ENCODE measurements around the gene TJP2.

Gene TJP2

DNA sequence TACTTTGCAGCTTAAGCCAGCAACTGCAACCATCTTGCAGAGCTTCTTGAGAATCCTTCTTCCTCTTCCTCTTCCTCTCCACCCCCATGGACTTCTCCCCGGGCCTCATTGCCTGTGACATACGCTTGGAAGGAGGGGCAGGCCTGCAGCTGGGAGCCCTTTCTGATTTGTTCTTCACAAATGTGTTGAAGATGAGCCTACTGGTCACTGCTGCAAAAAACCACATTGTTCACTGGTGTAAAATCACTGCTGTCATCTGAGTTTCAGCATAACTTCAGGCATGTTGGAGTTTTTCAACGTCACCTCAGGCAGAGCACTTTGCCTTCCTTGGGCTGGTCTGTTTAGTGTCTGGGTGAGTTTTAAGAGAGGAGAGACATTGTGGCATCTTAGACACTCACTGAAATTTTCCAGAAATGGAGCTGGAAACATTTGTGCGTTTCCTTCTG, 7.9 kb downstream of the TJP2 start:
- ChIA-PET POLR2A (ENCODE audit: low non-redundant PET) (no interaction called here), CTCF (interaction anchor here (0.6 kb wide), 1 partner anchor 16 kb away, joined by 4 read pairs; no protein-coding TSS in a partner anchor)
- no peak overlapping the region for H3K27ac ChIP-seq
- DNase-seq (ENCODE audit: low spot score): no peak
- TF ChIP-seq, protein P1, sequence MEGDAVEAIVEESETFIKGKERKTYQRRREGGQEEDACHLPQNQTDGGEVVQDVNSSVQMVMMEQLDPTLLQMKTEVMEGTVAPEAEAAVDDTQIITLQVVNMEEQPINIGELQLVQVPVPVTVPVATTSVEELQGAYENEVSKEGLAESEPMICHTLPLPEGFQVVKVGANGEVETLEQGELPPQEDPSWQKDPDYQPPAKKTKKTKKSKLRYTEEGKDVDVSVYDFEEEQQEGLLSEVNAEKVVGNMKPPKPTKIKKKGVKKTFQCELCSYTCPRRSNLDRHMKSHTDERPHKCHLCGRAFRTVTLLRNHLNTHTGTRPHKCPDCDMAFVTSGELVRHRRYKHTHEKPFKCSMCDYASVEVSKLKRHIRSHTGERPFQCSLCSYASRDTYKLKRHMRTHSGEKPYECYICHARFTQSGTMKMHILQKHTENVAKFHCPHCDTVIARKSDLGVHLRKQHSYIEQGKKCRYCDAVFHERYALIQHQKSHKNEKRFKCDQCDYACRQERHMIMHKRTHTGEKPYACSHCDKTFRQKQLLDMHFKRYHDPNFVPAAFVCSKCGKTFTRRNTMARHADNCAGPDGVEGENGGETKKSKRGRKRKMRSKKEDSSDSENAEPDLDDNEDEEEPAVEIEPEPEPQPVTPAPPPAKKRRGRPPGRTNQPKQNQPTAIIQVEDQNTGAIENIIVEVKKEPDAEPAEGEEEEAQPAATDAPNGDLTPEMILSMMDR (conservative IDR thresholded peaks at IDR 0.05; ENCODE audit: low read depth): no peak

DNA sequence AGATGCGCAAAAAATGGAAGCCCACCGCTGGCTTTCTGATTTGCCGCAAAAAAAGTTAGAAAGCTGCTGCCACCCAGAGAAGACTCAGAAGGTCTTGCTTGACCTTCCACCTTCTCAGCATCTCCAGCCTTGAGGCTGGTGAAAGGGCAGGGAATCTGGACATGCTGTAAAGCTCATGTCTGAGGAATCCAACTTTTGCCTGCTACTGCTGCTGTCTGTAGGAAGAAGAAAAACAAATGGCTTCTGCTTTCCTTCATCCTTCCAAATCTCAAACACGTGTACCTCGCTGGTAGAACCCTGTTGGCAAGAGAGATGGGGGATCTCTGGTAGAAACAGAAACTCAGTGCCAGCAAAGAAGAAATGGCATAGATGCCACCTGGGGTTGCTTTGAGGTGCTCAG, 10.2 kb downstream of the TJP2 start:
- DNase-seq (ENCODE audit: low spot score): no peak
- TF ChIP-seq, protein P1 (conservative IDR thresholded peaks at IDR 0.05; ENCODE audit: low read depth): no peak
- CTCF ChIA-PET: interaction anchor here (0.6 kb wide), 1 partner anchor 42 kb away, joined by 3 read pairs; no protein-coding TSS in a partner anchor
- POLR2A ChIA-PET (ENCODE audit: low non-redundant PET): interaction anchor here (0.8 kb wide), 1 partner anchor 9 kb away, joined by 5 read pairs; no protein-coding TSS in a partner anchor
- no peak overlapping the region for H3K27ac ChIP-seq

DNA sequence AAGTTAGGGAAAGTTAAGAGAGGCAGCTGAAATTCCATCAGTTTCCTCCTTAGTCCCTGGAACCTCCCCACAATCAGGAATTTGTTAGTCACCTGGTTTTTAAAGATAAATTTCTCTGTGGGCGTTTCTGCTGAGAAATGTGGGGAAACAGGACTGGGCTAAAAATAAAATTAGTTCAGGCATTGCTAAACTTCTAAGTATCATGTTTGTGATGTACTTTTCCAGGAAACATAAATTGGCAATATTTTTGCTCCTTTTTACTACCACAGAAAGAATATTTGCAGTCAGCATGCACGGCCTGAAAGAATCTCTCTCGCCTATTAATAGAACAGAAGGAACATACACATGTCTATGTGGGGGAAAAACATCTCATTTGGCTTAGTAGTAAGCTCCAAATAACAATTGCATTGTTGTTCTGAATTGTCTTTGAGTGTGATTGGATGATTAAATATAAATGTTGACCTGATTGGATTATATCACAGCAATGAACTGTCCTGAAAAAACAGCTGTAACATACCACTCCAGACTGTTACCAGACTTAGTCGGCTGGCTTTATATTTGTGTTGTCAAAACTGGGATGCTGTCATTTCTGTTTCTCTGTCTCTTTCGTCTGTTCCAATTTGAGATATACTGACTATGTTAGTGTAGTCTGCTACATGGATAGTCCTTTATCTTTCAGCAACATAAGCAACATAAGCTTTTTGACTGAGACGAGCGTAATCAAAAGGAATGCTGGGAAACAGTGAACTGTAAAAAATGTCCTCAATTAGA, 12.9 kb downstream of the TJP2 start:
- ChIA-PET POLR2A (ENCODE audit: low non-redundant PET) (no interaction called here), CTCF (interaction anchor here (0.7 to 1.0 kb wide), 2 partner anchors 8 to 124 kb away, joined by 3 to 4 read pairs; no protein-coding TSS in a partner anchor)
- no peak overlapping the region for H3K27ac ChIP-seq
- TF ChIP-seq, protein P1 (conservative IDR thresholded peaks at IDR 0.05; ENCODE audit: low read depth): no peak
- peak; percentile 78 for DNase-seq (ENCODE audit: low spot score)

DNA sequence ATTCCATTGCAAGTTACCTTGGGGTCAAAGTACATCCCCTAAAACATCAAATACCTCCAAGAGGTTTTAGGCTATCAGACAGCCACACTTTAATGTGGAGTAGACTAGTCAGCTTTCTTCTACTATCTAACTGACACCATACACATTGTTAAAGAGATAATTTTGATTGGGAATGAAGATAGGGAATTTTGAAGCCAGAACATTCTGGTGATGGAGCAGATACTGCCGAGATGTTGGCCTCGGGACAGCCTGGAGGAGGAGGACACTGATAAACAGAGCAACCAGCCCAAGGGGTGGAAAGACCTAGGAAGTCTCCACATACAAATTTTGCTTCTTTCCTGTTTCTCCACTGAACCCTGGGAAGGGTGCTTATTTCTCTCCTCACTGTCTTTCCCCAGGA, 14.9 kb downstream of the TJP2 start:
- DNase-seq (ENCODE audit: low spot score): no peak
- POLR2A ChIA-PET (ENCODE audit: low non-redundant PET): no interaction called here
- H3K27ac ChIP-seq: no peak overlapping the region

DNA sequence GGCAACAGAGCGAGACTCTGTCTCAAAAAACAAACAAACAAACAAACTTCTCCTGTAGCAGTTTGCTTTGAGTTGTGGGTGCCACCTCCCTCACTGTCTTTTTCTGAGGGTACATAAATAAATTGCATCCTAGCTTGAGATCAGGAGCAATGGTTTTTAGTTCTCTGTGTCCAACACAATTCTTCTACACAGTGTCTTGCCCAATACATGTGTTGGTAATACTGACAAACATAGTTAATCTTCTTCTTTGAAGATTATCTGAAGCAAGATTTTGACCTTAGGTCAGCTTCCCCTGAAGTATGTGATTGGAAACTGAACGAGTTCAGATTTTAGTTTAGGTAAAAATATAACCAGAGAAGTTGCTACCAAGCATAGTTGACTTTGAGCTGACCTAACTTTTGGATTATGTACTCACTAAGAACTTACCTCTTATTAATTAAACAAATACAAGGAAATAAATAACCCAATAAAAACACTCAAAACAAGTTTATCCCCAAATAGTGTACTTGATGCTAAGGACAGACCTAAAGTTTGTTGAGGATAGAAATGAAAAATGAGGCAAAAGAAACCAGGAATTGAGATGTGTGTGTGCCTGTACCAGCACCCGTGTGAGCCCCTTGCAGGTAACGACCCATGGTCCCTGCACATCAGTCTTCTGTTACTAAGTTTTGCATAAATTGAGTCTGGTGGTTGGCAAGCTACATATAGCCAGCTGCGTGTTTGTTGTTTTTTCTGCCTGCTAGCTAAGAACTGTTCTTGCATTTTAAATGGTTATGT, 16.2 kb downstream of the TJP2 start:
- H3K27ac ChIP-seq: no peak overlapping the region
- ChIA-PET CTCF (interaction anchor here (0.8 to 1.9 kb wide), 3 partner anchors 122 to 155 kb away, joined by 3 to 8 read pairs (median 4); partner anchors contain the start of gene FXN), POLR2A (ENCODE audit: low non-redundant PET) (no interaction called here)
- TF ChIP-seq, protein P1 (conservative IDR thresholded peaks at IDR 0.05; ENCODE audit: low read depth): no peak
- no peak for DNase-seq (ENCODE audit: low spot score)

More for the DNA sequence above, 14.9 kb downstream of the TJP2 start:
- TF ChIP-seq, protein P1 (conservative IDR thresholded peaks at IDR 0.05; ENCODE audit: low read depth): no peak
- CTCF ChIA-PET: no interaction called here

DNA sequence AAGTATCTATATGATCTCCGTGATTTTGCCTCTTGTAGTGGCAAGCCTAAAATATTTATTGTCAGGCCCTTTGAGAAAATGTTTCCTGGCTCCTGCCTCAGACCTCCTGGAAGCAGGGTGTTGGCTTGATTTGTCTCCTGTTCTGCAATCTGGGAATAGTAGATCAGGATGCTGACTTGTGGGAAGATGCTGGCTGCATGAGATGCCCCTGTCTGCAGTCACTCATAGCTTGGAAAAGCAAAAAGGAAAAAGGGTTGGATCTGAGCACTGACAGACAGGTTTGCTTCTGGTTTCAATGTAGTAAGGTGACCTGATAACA, 16.7 kb downstream of the TJP2 start:
- CTCF ChIA-PET: interaction anchor here (0.8 to 1.9 kb wide), 3 partner anchors 122 to 155 kb away, joined by 3 to 8 read pairs (median 4); partner anchors contain the start of gene FXN
- POLR2A ChIA-PET (ENCODE audit: low non-redundant PET): no interaction called here
- no peak for DNase-seq (ENCODE audit: low spot score)
- no peak overlapping the region for H3K27ac ChIP-seq
- TF ChIP-seq, protein P1 (conservative IDR thresholded peaks at IDR 0.05; ENCODE audit: low read depth): no peak
